Measurements from ENCODE around the gene ATG4C.

- TF ChIP-seq CTCF (IDR thresholded peaks at IDR 0.05) (no peak), POLR2A (IDR thresholded peaks at IDR 0.05) (no peak)
These were observed 68.3 kb downstream of the ATG4C start for GRCh38 chr1:62852253-62852652.
